Endometrial microvascular endothelial cells (primary cell): ENCODE results near the gene SNCAIP. TPM values are rescaled to one million over a fixed set of nuclear protein-coding genes. Genes with fewer than 3 reads are reported as not detected.

ENCODE experiments used
- in situ Hi-C: cut with HindIII; loops from 2 replicates; pipeline ENCODE4 v1.10.0; 2017; ENCODE audit warnings: low sequenced_read_pairs, low pct_unique_long_range_greater_than_20kb; ENCODE audit errors: inconsistent ontology term
- total RNA-seq: library from RNA; depleted of rRNA; stranded (reverse); fragments of >200 nt; gene quantifications from one replicate; pipeline ENCODE4 v1.2.3, GENCODE V29; 2015; ENCODE audit errors: inconsistent ontology term

SNCAIP gene
- total RNA-seq, 1 donor from 2014 or later: 0.37 TPM

GRCh38 chr5:122412966-122413365 is 100.9 kb downstream of the SNCAIP start:
- in situ Hi-C loops: no loop called here

- in situ Hi-C loops: no loop called here
These were observed 101.7 kb downstream of the SNCAIP start for GRCh38 chr5:122413722-122414121.

- in situ Hi-C loops: no loop called here
These were observed 103.2 kb downstream of the SNCAIP start for GRCh38 chr5:122415030-122415800.

- in situ Hi-C loops: no loop called here
These were observed 103.7 kb downstream of the SNCAIP start for GRCh38 chr5:122415801-122416120.

GRCh38 chr5:122419142-122419894 is 107.3 kb downstream of the SNCAIP start:
- in situ Hi-C loops: no loop called here

- in situ Hi-C loops: no loop called here
These were observed 108.1 kb downstream of the SNCAIP start for GRCh38 chr5:122420091-122420490.

GRCh38 chr5:122420537-122421236 is 108.7 kb downstream of the SNCAIP start:
- in situ Hi-C loops: no loop called here

GRCh38 chr5:122421374-122422079 is 109.5 kb downstream of the SNCAIP start:
- in situ Hi-C loops: no loop called here

GRCh38 chr5:122423221-122423620 is 111.2 kb downstream of the SNCAIP start:
- in situ Hi-C loops: no loop called here

GRCh38 chr5:122424132-122424531 is 112.1 kb downstream of the SNCAIP start:
- in situ Hi-C loops: no loop called here

GRCh38 chr5:122426301-122426700 is 114.3 kb downstream of the SNCAIP start:
- in situ Hi-C loops: no loop called here

GRCh38 chr5:122427621-122428020 is 115.6 kb downstream of the SNCAIP start:
- in situ Hi-C loops: no loop called here

GRCh38 chr5:122429545-122430318 is 117.7 kb downstream of the SNCAIP start:
- in situ Hi-C loops: no loop called here

- in situ Hi-C loops: no loop called here
These were observed 118.2 kb downstream of the SNCAIP start for GRCh38 chr5:122430319-122430586.

GRCh38 chr5:122431298-122431697 is 119.3 kb downstream of the SNCAIP start:
- in situ Hi-C loops: no loop called here

GRCh38 chr5:122434205-122434970 is 122.4 kb downstream of the SNCAIP start:
- in situ Hi-C loops: no loop called here

GRCh38 chr5:122435234-122435633 is 123.2 kb downstream of the SNCAIP start:
- in situ Hi-C loops: no loop called here

- in situ Hi-C loops: no loop called here
These were observed 123.7 kb downstream of the SNCAIP start for GRCh38 chr5:122435761-122436160.
